T-cell (primary cell): ENCODE measurements around the gene BOLL. TPM values are rescaled to one million over a fixed set of nuclear protein-coding genes. Genes with fewer than 3 reads are reported as not detected.

Experiments
- ATAC-seq, 4 experiments: fragments of 200-7000 bp in 3 of 4; fragments of 150-1000 bp in 1 of 4; cut with Tn5 transposase; replicated peaks in 1 of 4; 1 replicate in 3 of 4; 2 replicates in 1 of 4; pipeline ENCODE4 v1.10.0; 2021; ENCODE audit warnings: moderate library complexity in 3 of 4, mild to moderate bottlenecking in 2 of 4, moderate number of reproducible peaks in 1 of 4
- CTCF ChIA-PET, 2 donors: fragments of 300-600 bp; sonication (Branson Sonifier 250); formaldehyde crosslinking; loops; one replicate each; lab custom pipeline; 2022; ENCODE audit warnings: antibody characterized with exemption in 2 of 2; lab: Charles Lee
- POLR2A ChIA-PET, 2 donors: fragments of 300-600 bp; sonication (Branson Sonifier 250); formaldehyde crosslinking; loops; one replicate each; lab custom pipeline; 2022; ENCODE audit warnings: antibody characterized with exemption in 2 of 2; lab: Charles Lee
- DNase-seq, 35 experiments: peaks; one replicate each; pipeline versions ENCODE4 v3.0.0 to v3.0.0-alpha.2; 2013 to 2023
- H3K27ac ChIP-seq: one replicate; pipeline ENCODE4 v1.5.1; 2013; ENCODE audit warnings: low read length
- H3K27me3 ChIP-seq, 2 experiments: replicated peaks in 1 of 2; 1 replicate in 1 of 2; 2 replicates in 1 of 2; pipeline versions ENCODE4 v1.6.1 to v1.7.0; 2013; ENCODE audit warnings: low read length in 1 of 2, mixed read lengths in 1 of 2; ENCODE audit not compliant: control insufficient read depth in 2 of 2, insufficient read depth in 2 of 2; ENCODE audit errors: extremely low read depth in 1 of 2
- H3K36me3 ChIP-seq, 2 donors: 1 replicate in 1 of 2; 2 replicates in 1 of 2; pipeline versions ENCODE4 v1.6.1 to v1.7.0; 2013; ENCODE audit warnings: low read length in 1 of 2; ENCODE audit not compliant: control insufficient read depth in 2 of 2, insufficient read depth in 1 of 2; ENCODE audit errors: extremely low read depth in 1 of 2
- H3K4me1 ChIP-seq, 2 experiments: 1 replicate in 1 of 2; 2 replicates in 1 of 2; pipeline versions ENCODE4 v1.6.1 to v1.7.0; 2013; ENCODE audit warnings: low read length in 2 of 2, mixed read lengths in 1 of 2; ENCODE audit not compliant: insufficient read depth in 2 of 2, control insufficient read depth in 1 of 2; ENCODE audit errors: extremely low read depth in 1 of 2
- H3K4me3 ChIP-seq, 2 donors: 1 replicate in 1 of 2; 2 replicates in 1 of 2; pipeline versions ENCODE4 v1.5.1 to v1.7.0; 2013; ENCODE audit warnings: mild to moderate bottlenecking in 2 of 2, low read length in 1 of 2, moderate library complexity in 1 of 2; ENCODE audit not compliant: control insufficient read depth in 1 of 2; ENCODE audit errors: extremely low read depth in 1 of 2
- H3K9me3 ChIP-seq: 2 replicates; pipeline ENCODE4 v1.7.0; 2013
- H3K27ac Mint-ChIP-seq, 2 donors: one replicate each; pipeline ENCODE4 v1.8.0; 2020 to 2021; ENCODE audit warnings: mild to moderate bottlenecking in 2 of 2, mixed read lengths in 2 of 2
- H3K27me3 Mint-ChIP-seq, 2 donors: one replicate each; pipeline ENCODE4 v1.8.0; 2021 to 2022; ENCODE audit warnings: mixed read lengths in 2 of 2
- H3K36me3 Mint-ChIP-seq: one replicate; pipeline ENCODE4 v1.8.0; 2021; ENCODE audit warnings: mixed read lengths
- H3K4me1 Mint-ChIP-seq, 3 donors: one replicate each; pipeline ENCODE4 v1.8.0; 2020 to 2022; ENCODE audit warnings: mixed read lengths in 3 of 3, mild to moderate bottlenecking in 1 of 3
- H3K4me3 Mint-ChIP-seq, 3 donors: one replicate each; pipeline ENCODE4 v1.8.0; 2020 to 2022; ENCODE audit warnings: mild to moderate bottlenecking in 3 of 3, mixed read lengths in 3 of 3, moderate library complexity in 3 of 3
- H3K9me3 Mint-ChIP-seq, 3 donors: one replicate each; pipeline ENCODE4 v1.8.0; 2020 to 2022; ENCODE audit warnings: mixed read lengths in 3 of 3
- WGBS: methylation state at CpG from one replicate; pipeline ENCODE4 v1.1.5; 2013; ENCODE audit warnings: missing lambda C conversion rate; ENCODE audit not compliant: insufficient coverage; 5-methylcytosine and 5-hydroxymethylcytosine counted together
- total RNA-seq, 35 experiments: library from RNA in 6 of 35; stranded (reverse) in 6 of 35; fragments of 120-200 nt in 1 of 35; gene quantifications; one replicate each; pipeline versions ENCODE4 v1.2.1 to v1.2.4 and lab custom pipeline; 2013 to 2026

The BOLL gene
- total RNA-seq, 5 donors from 2014 or later (not counting 1 experiment from before 2014, with no cell fraction given): not detected

DNA sequence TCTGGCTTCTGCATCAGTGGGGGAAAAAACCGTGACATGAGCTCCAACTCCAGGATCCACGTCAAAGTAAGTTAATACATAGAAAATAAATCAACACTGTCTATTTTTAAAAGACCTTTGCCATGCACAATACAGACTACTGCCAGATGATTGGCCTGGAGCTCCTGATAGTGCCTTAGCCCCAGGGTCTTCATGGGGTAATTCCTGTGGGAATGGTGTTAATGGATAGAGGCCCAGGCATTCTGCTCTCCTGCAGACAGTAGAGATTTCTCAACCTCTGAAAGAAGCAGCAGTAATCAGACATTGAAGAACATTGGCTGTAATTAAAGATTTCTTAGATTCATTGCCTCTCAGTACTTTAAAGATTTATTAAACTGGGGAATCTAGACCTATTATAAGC is 15.0 kb upstream of the BOLL start:
- no CpG with 5 or more reads among the region's 2 CpGs for WGBS
- Mint-ChIP-seq H3K27ac (no peak overlapping the region), H3K36me3 (no peaks in the 10 kb centered on the region), H3K4me1 (peaks cover 13 to 15% (median 14%) of the 10 kb centered on the region in 3 donors), H3K9me3 (no peaks in the 10 kb centered on the region), H3K4me3 (no peak overlapping the region), H3K27me3 (peaks cover 7 to 13% of the 10 kb centered on the region in 2 donors)
- Histone ChIP-seq H3K9me3 (no peaks in the 10 kb centered on the region), H3K27ac (no peak overlapping the region), H3K4me3 (no peak overlapping the region), H3K27me3 (no peaks in the 10 kb centered on the region), H3K4me1 (peaks cover 6 to 9% of the 10 kb centered on the region in 2 experiments), H3K36me3 (no peaks in the 10 kb centered on the region)
- no peak for DNase-seq
- ChIA-PET CTCF (interaction anchor here (1.1 to 1.9 kb wide), 3 partner anchors 255 to 499 kb away, joined by 3 to 4 read pairs (median 4); no protein-coding TSS in a partner anchor), POLR2A (interaction anchor here in 1 of 2 donors (0.6 kb wide), 1 partner anchor 38 kb away, joined by 3 read pairs; no protein-coding TSS in a partner anchor)
- no peak for ATAC-seq

GRCh38 chr2:197799068-197799467 is 13.9 kb upstream of the BOLL start:
- no CpG with 5 or more reads among the region's 3 CpGs for WGBS
- peaks cover 6% of the 10 kb centered on the region in 2 experiments for H3K4me1 ChIP-seq
- peaks cover 0 to 3% of the 10 kb centered on the region in 2 experiments for H3K27me3 ChIP-seq
- ChIA-PET POLR2A (interaction anchor here (0.6 to 0.7 kb wide), 3 partner anchors 15 to 788 kb away, joined by 3 to 7 read pairs (median 4); no protein-coding TSS in a partner anchor), CTCF (interaction anchor here in 1 of 2 donors (1.9 kb wide), 1 partner anchor 500 kb away, joined by 4 read pairs; no protein-coding TSS in a partner anchor)
- H3K9me3 ChIP-seq: no peaks in the 10 kb centered on the region
- ATAC-seq (no peak), DNase-seq (no peak)
- H3K27ac ChIP-seq: no peak overlapping the region
- no peaks in the 10 kb centered on the region for H3K36me3 ChIP-seq
- H3K27ac Mint-ChIP-seq: no peak overlapping the region
- no peaks in the 10 kb centered on the region for H3K9me3 Mint-ChIP-seq
- H3K27me3 Mint-ChIP-seq: peaks cover 7 to 16% of the 10 kb centered on the region in 2 donors
- no peak overlapping the region for H3K4me3 Mint-ChIP-seq
- H3K36me3 Mint-ChIP-seq: no peaks in the 10 kb centered on the region
- peaks cover 10 to 12% (median 11%) of the 10 kb centered on the region in 3 donors for H3K4me1 Mint-ChIP-seq
- no peak overlapping the region for H3K4me3 ChIP-seq

DNA sequence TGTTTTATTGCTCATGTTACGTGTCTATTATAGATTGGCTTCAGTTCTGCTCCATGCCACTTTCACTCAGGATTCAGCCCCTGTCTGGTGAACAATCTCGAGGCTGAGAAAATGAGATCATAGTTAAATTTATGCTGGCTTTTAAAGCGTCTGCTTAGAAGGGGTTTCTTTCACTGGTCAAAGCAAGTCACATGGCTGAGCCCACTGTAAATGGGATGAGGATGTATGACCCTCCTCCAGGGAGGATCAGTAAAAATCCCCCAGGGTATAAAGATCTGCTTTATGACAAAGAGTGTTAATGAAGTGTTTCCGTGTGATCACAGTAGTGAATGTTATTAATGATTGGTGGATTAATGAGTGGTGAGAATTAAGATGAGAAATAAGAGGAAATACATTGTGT is 13.1 kb upstream of the BOLL start:
- peaks cover 4 to 5% (median 4%) of the 10 kb centered on the region in 3 donors for H3K4me1 Mint-ChIP-seq
- Histone ChIP-seq H3K4me3 (no peak overlapping the region), H3K36me3 (no peaks in the 10 kb centered on the region), H3K27me3 (peaks cover 2 to 3% of the 10 kb centered on the region in 2 experiments), H3K27ac (no peak overlapping the region), H3K9me3 (no peaks in the 10 kb centered on the region), H3K4me1 (peaks cover 0 to 2% of the 10 kb centered on the region in 2 experiments)
- ChIA-PET POLR2A (no interaction called here), CTCF (no interaction called here)
- H3K4me3 Mint-ChIP-seq: no peak overlapping the region
- H3K36me3 Mint-ChIP-seq: no peaks in the 10 kb centered on the region
- H3K9me3 Mint-ChIP-seq: no peaks in the 10 kb centered on the region
- DNase-seq (no peak), ATAC-seq (no peak)
- no peak overlapping the region for H3K27ac Mint-ChIP-seq
- 71% methylated on average over 1 of the region's 4 CpGs for WGBS
- peaks cover 12 to 18% of the 10 kb centered on the region in 2 donors for H3K27me3 Mint-ChIP-seq

DNA sequence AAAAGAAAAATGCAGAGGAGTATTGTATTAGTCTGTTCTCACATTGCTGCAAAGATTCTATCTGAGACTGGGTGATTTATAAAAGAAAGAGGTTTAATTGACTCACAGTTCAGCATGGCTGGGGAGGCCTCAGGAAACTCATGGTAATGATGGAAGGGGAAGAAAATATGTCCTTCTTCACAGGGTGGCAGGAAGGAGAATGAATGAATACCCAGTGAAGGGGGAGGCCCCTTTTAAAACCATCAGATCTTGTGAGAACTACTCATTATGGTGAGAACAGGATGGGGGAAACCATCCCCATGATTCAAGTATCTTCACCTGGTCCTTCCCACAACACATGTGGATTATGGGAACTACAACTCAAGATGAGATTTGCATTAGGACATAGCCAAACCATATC is 10.2 kb upstream of the BOLL start:
- CTCF ChIA-PET: interaction anchor here in 1 of 2 donors (0.6 to 1.2 kb wide), 2 partner anchors 330 to 465 kb away, joined by 3 to 4 read pairs; no protein-coding TSS in a partner anchor
- Mint-ChIP-seq H3K36me3 (no peaks in the 10 kb centered on the region), H3K4me3 (no peak overlapping the region), H3K4me1 (no peaks in the 10 kb centered on the region), H3K27ac (no peak overlapping the region), H3K9me3 (no peaks in the 10 kb centered on the region), H3K27me3 (peaks cover 21 to 23% of the 10 kb centered on the region in 2 donors)
- no peaks in the 10 kb centered on the region for H3K36me3 ChIP-seq
- ATAC-seq (no peak), DNase-seq (no peak)
- H3K4me3 ChIP-seq: no peak overlapping the region
- no peaks in the 10 kb centered on the region for H3K9me3 ChIP-seq
- peaks cover 2 to 3% of the 10 kb centered on the region in 2 experiments for H3K27me3 ChIP-seq
- H3K4me1 ChIP-seq: no peaks in the 10 kb centered on the region
- POLR2A ChIA-PET: no interaction called here
- H3K27ac ChIP-seq: no peak overlapping the region

- Histone ChIP-seq H3K9me3 (no peaks in the 10 kb centered on the region), H3K4me3 (no peak overlapping the region), H3K27ac (no peak overlapping the region), H3K36me3 (no peaks in the 10 kb centered on the region), H3K4me1 (no peaks in the 10 kb centered on the region), H3K27me3 (peaks cover 2 to 3% of the 10 kb centered on the region in 2 experiments)
- Mint-ChIP-seq H3K4me1 (no peaks in the 10 kb centered on the region), H3K27me3 (peaks cover 21 to 26% of the 10 kb centered on the region in 2 donors), H3K36me3 (no peaks in the 10 kb centered on the region), H3K4me3 (no peak overlapping the region), H3K27ac (no peak overlapping the region), H3K9me3 (no peaks in the 10 kb centered on the region)
- ChIA-PET POLR2A (interaction anchor here in 1 of 2 donors (0.7 kb wide), 1 partner anchor 186 kb away, joined by 3 read pairs; no protein-coding TSS in a partner anchor), CTCF (interaction anchor here in 1 of 2 donors (0.8 kb wide), 1 partner anchor 9 kb away, joined by 3 read pairs; no protein-coding TSS in a partner anchor)
- ATAC-seq: no peak
- whole genome bisulfite sequencing: no CpG with 5 or more reads among the region's 1 CpG
- DNase-seq: no peak
Observed at GRCh38 chr2:197793456-197793855, 8.3 kb upstream of the BOLL start.

DNA sequence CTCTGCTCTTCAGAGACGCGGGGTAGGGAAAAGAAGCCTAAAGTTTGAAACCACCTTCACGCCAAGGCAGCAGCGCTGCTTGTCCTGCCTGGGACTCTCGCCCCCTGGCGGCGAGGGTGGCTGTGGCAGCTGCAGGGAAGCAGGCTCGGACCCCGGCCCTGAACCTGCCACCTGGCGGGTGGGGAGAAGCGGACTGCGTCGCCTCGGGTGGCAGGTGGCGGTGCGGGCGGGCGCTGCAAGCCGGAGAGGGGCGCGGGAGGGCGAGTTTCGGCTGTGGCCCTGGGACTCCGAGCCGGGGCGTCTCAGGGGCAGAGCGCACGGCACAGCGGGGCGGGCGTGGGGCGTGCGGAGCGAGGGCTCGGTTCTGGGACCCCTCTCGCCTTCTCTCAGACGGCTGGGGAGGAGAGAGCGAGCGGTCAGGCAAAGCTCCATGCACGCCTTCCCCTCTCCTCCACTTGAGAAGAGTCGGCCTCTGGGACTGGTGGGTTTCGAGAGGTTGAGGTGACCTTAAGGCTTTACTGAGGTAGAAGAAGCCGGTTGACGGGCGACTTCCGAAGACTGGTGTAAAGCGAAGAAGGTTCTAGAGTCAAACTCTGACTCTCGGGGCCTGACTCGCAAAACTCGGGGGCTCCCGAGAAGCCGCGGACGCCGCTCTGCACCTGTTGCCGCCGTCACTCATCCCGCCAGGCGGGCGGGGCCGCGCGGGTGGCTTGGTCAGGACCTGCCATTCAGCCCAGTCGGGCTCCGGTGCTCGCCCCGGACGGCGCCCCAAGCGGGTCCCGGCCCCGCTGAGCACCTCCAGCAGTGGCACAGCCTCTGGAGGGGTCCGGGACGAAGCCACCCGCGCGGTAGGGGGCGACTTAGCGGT is 1.1 kb upstream of the BOLL start:
- H3K9me3 ChIP-seq: no peaks in the 10 kb centered on the region
- CTCF ChIA-PET: no interaction called here
- Mint-ChIP-seq H3K27ac (no peak overlapping the region), H3K9me3 (no peaks in the 10 kb centered on the region), H3K27me3 (peaks cover 14 to 24% of the 10 kb centered on the region in 2 donors), H3K4me1 (peaks cover 0 to 1% (median 0%) of the 10 kb centered on the region in 3 donors), H3K4me3 (peak overlapping the region; percentile 65 to 78 (median 77)), H3K36me3 (no peaks in the 10 kb centered on the region)
- peaks cover 0 to 14% of the 10 kb centered on the region in 2 experiments for H3K4me1 ChIP-seq
- no peak overlapping the region for H3K27ac ChIP-seq
- peak overlapping the region; percentile 57 to 82 for H3K4me3 ChIP-seq
- peaks cover 0 to 26% of the 10 kb centered on the region in 2 experiments for H3K27me3 ChIP-seq
- peak in 33 of 35 experiments; percentile 23 to 67 (median 46) for DNase-seq
- peak; percentile 72 to 82 (median 73) for ATAC-seq
- POLR2A ChIA-PET: interaction anchor here in 1 of 2 donors (0.5 kb wide), 1 partner anchor 50 kb away, joined by 6 read pairs; no protein-coding TSS in a partner anchor
- H3K36me3 ChIP-seq: no peaks in the 10 kb centered on the region
- WGBS: 5% methylated on average over 72 of the region's 79 CpGs
